GM23248 (cell line): ENCODE results near the gene ERICH4. TPM values are rescaled to one million over a fixed set of nuclear protein-coding genes. Genes with fewer than 3 reads are reported as not detected.

Source experiments
- DNase-seq: peaks from one replicate; pipeline ENCODE4 v3.0.0-alpha.2; 2015
- H2AFZ ChIP-seq: fragments of 200-600 bp; sonication (generic); 2 replicates; pipeline ENCODE4 v1.6.1; 2016; ENCODE audit warnings: antibody characterized with exemption
- H3F3A ChIP-seq: fragments of 200-600 bp; sonication (generic); 2 replicates; pipeline ENCODE4 v1.6.1; 2016; ENCODE audit warnings: mild to moderate bottlenecking, antibody characterized with exemption, mixed run types; ENCODE audit not compliant: insufficient read depth
- H3K27ac ChIP-seq: fragments of 200-600 bp; sonication (generic); 2 replicates; pipeline ENCODE4 v1.5.1; 2016; ENCODE audit warnings: mild to moderate bottlenecking
- H3K27me3 ChIP-seq: fragments of 200-600 bp; sonication (generic); replicated peaks from 2 replicates; pipeline ENCODE4 v1.6.1; 2016; ENCODE audit warnings: mild to moderate bottlenecking; ENCODE audit not compliant: insufficient read depth
- H3K36me3 ChIP-seq: fragments of 200-600 bp; sonication (generic); 2 replicates; pipeline ENCODE4 v1.6.1; 2016; ENCODE audit warnings: low read depth, mild to moderate bottlenecking
- H3K4me1 ChIP-seq: fragments of 200-600 bp; sonication (generic); 2 replicates; pipeline ENCODE4 v1.6.1; 2016; ENCODE audit warnings: mild to moderate bottlenecking; ENCODE audit not compliant: insufficient read depth
- H3K4me2 ChIP-seq: fragments of 200-600 bp; sonication (generic); one replicate; pipeline ENCODE4 v1.6.1; 2016; ENCODE audit warnings: mild to moderate bottlenecking; ENCODE audit not compliant: unreplicated experiment
- H3K4me3 ChIP-seq: fragments of 200-600 bp; sonication (generic); 2 replicates; pipeline ENCODE4 v1.5.1; 2016; ENCODE audit warnings: mild to moderate bottlenecking
- H3K79me2 ChIP-seq: fragments of 200-600 bp; sonication (generic); 2 replicates; pipeline ENCODE4 v1.6.1; 2016; ENCODE audit warnings: mild to moderate bottlenecking; ENCODE audit not compliant: insufficient read depth
- H3K9ac ChIP-seq: fragments of 200-600 bp; sonication (generic); 2 replicates; pipeline ENCODE4 v1.6.1; 2016; ENCODE audit warnings: mild to moderate bottlenecking
- H3K9me2 ChIP-seq: fragments of 200-600 bp; sonication (generic); 2 replicates; pipeline ENCODE4 v1.6.1; 2016; ENCODE audit warnings: mixed run types, mild to moderate bottlenecking, moderate library complexity; ENCODE audit not compliant: insufficient read depth
- H3K9me3 ChIP-seq: fragments of 200-600 bp; sonication (generic); one replicate; pipeline ENCODE4 v1.6.1; 2017; ENCODE audit warnings: low read depth
- H4K20me1 ChIP-seq: fragments of 200-600 bp; sonication (generic); 2 replicates; pipeline ENCODE4 v1.6.0; 2016; ENCODE audit not compliant: insufficient read depth
- EZH2 ChIP-seq: fragments of 200-600 bp; sonication (generic); IDR thresholded peaks from 2 replicates; pipeline ENCODE4 v1.6.1; 2018; ENCODE audit warnings: antibody characterized with exemption, mild to moderate bottlenecking; ENCODE audit not compliant: insufficient read depth, poor library complexity, severe bottlenecking
- EZH2phosphoT487 ChIP-seq: fragments of 200-600 bp; sonication (generic); IDR thresholded peaks from 2 replicates; pipeline ENCODE4 v1.6.1; 2018; ENCODE audit warnings: antibody characterized with exemption, moderate library complexity, mild to moderate bottlenecking, low read depth; ENCODE audit not compliant: insufficient read depth
- WGBS, 2 experiments: methylation state at CpG; one replicate each; pipeline ENCODE4 v1.1.6; 2015 to 2017; ENCODE audit warnings: low lambda C conversion rate in 2 of 2, low coverage in 1 of 2; ENCODE audit errors: missing lambda C conversion rate in 2 of 2; 5-methylcytosine and 5-hydroxymethylcytosine counted together
- in situ Hi-C: fragments of 300-500 bp; cut with MboI; formaldehyde crosslinking; loops from 2 replicates; pipeline ENCODE4 v1.15.0; 2020
- polyA plus RNA-seq: library from polyadenylated mRNA; unstranded; fragments of >200 nt; fragmentation: Nextera tagmentation; extraction: Ambion mirVana; gene quantifications from 2 replicates; pipeline ENCODE4 v1.2.1, GENCODE V29; 2016
- total RNA-seq: library from RNA; depleted of rRNA; stranded (reverse); fragments of >200 nt; shearing (Covaris generic); gene quantifications from 2 replicates; pipeline ENCODE4 v1.2.3, GENCODE V29; 2014

ERICH4 gene
- total and polyA plus RNA-seq, 2 experiments from 2014 or later = not detected

GRCh38 chr19:41441321-41441945 is 1.5 kb upstream of the ERICH4 start:
- 65 to 66% methylated on average over 14 to 15 of the region's 15 CpGs for WGBS, 2 experiments
- Histone ChIP-seq H3K4me3 (no peak overlapping the region), H3K4me2 (no peak overlapping the region), H3K9me3 (no peaks in the 10 kb centered on the region), H3K9ac (no peak overlapping the region), H3F3A (no peaks in the 10 kb centered on the region), H3K27me3 (no peaks in the 10 kb centered on the region), H2AFZ (no peak overlapping the region), H4K20me1 (no peaks in the 10 kb centered on the region), H3K27ac (no peak overlapping the region), H3K36me3 (no peaks in the 10 kb centered on the region), H3K79me2 (peaks cover 20% of the 10 kb centered on the region), H3K4me1 (peaks cover 7% of the 10 kb centered on the region; the same call in 1 of the 2 replicates), H3K9me2 (no peaks in the 10 kb centered on the region)
- in situ Hi-C loops = no loop called here
- no peak for DNase-seq
- no peak for TF ChIP-seq EZH2
- no peak for TF ChIP-seq EZH2phosphoT487

GRCh38 chr19:41443813-41444455 is 978 bp downstream of the ERICH4 start:
- H3K4me1 ChIP-seq = peaks cover 3% of the 10 kb centered on the region; the same call in 1 of the 2 replicates
- H4K20me1 ChIP-seq = no peaks in the 10 kb centered on the region
- TF ChIP-seq EZH2 (no peak), EZH2phosphoT487 (no peak)
- peaks cover 3% of the 10 kb centered on the region for H3K79me2 ChIP-seq
- H3K36me3 ChIP-seq = no peaks in the 10 kb centered on the region
- WGBS, 2 experiments = 40 to 46% methylated on average over 6 of the region's 6 CpGs
- DNase-seq = no peak
- H3K27me3 ChIP-seq = no peaks in the 10 kb centered on the region; the same call in 1 of the 2 replicates
- no peaks in the 10 kb centered on the region for H3F3A ChIP-seq
- no peak overlapping the region for H2AFZ ChIP-seq
- no peak overlapping the region for H3K27ac ChIP-seq
- H3K9me2 ChIP-seq = no peaks in the 10 kb centered on the region
- no peak overlapping the region for H3K9ac ChIP-seq
- in situ Hi-C loops = no loop called here
- H3K9me3 ChIP-seq = no peaks in the 10 kb centered on the region
- no peak overlapping the region for H3K4me3 ChIP-seq
- no peak overlapping the region for H3K4me2 ChIP-seq

GRCh38 chr19:41445575-41445974 is 2.6 kb downstream of the ERICH4 start:
- TF ChIP-seq EZH2 (no peak), EZH2phosphoT487 (no peak)
- no peaks in the 10 kb centered on the region for H4K20me1 ChIP-seq
- H3K27me3 ChIP-seq = peaks cover 8% of the 10 kb centered on the region; the same call in 1 of the 2 replicates
- no peak overlapping the region for H3K9ac ChIP-seq
- in situ Hi-C loops = no loop called here
- no peak overlapping the region for H2AFZ ChIP-seq
- H3F3A ChIP-seq = no peaks in the 10 kb centered on the region
- 41 to 46% methylated on average over 5 of the region's 5 CpGs for WGBS, 2 experiments
- H3K9me2 ChIP-seq = no peaks in the 10 kb centered on the region
- H3K9me3 ChIP-seq = no peaks in the 10 kb centered on the region
- DNase-seq = no peak
- H3K27ac ChIP-seq = no peak overlapping the region
- H3K79me2 ChIP-seq = no peaks in the 10 kb centered on the region
- no peaks in the 10 kb centered on the region for H3K4me1 ChIP-seq
- no peak overlapping the region for H3K4me3 ChIP-seq
- H3K36me3 ChIP-seq = no peaks in the 10 kb centered on the region
- no peak overlapping the region for H3K4me2 ChIP-seq

- 65 to 69% methylated on average over 12 of the region's 12 CpGs for WGBS, 2 experiments
- Histone ChIP-seq H3K9me2 (no peaks in the 10 kb centered on the region), H3K4me1 (no peaks in the 10 kb centered on the region), H3K79me2 (no peaks in the 10 kb centered on the region), H3K9me3 (no peaks in the 10 kb centered on the region), H3K27ac (no peak overlapping the region), H3K27me3 (peaks cover 8% of the 10 kb centered on the region; the same call in 1 of the 2 replicates), H3K36me3 (no peaks in the 10 kb centered on the region), H4K20me1 (no peaks in the 10 kb centered on the region), H3F3A (no peaks in the 10 kb centered on the region), H3K9ac (no peak overlapping the region), H3K4me2 (no peak overlapping the region), H2AFZ (no peak overlapping the region), H3K4me3 (no peak overlapping the region)
- in situ Hi-C loops = no loop called here
- TF ChIP-seq EZH2 (no peak), EZH2phosphoT487 (no peak)
- no peak for DNase-seq
Observed at GRCh38 chr19:41447732-41448332, 4.9 kb downstream of the ERICH4 start.
